Measurements from ENCODE around the gene CFLAR.
"Not testable (repeated sequence)": the region's sequence is repeated elsewhere in the genome, so short reads cannot be mapped to it uniquely, and the experiment has no call there.

The CFLAR gene

DNA sequence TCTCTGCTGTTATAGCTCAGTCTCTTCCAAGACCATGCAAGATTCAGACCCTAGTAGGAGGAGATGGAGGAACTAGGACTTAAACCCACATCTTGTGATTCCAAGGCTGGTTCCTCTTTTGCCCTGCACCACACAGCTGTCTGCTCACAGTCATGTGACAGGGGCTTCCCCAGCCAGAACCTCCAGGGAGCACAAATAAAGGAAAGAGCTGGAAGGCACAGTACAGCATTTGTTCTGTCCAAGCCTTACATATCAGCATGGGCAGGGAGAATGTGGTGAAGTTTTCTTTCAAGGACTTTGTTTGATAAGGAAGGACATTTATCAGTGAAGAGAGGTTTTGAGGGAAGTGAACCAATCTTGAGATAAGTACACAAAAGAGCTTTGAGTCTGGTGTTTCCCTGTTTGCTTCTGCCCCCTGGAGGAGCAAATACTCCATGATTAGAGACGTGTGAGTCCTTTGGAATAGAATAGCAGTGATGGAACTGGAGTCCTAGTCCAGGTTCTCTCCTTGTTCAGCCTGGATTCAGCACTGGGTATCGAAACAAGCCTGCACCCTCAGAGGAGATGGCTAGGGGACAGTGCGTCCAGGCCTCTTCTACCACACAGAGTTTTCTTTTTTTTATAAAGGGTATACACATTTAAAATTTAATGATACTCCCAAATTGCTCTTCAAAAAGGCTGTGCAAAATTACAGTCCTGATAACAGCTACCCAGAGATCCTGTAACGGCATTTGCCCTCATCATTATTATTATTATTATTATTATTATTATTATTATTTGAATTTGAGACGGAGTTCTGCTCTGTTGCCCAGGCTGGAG, 42.4 kb downstream of the CFLAR start:
- in situ Hi-C loops (cut with HindIII; ENCODE audit: low pct_ligation_motif_present, low sequenced_read_pairs), result no loop called here
- H3K27ac ChIP-seq, result peak overlapping the region; percentile 63
- H3K4me3 ChIP-seq (ENCODE audit: low read depth, low read length), result no peak overlapping the region
- TF ChIP-seq, protein P1, sequence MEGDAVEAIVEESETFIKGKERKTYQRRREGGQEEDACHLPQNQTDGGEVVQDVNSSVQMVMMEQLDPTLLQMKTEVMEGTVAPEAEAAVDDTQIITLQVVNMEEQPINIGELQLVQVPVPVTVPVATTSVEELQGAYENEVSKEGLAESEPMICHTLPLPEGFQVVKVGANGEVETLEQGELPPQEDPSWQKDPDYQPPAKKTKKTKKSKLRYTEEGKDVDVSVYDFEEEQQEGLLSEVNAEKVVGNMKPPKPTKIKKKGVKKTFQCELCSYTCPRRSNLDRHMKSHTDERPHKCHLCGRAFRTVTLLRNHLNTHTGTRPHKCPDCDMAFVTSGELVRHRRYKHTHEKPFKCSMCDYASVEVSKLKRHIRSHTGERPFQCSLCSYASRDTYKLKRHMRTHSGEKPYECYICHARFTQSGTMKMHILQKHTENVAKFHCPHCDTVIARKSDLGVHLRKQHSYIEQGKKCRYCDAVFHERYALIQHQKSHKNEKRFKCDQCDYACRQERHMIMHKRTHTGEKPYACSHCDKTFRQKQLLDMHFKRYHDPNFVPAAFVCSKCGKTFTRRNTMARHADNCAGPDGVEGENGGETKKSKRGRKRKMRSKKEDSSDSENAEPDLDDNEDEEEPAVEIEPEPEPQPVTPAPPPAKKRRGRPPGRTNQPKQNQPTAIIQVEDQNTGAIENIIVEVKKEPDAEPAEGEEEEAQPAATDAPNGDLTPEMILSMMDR (IDR thresholded peaks at IDR 0.05; ENCODE audit: low read depth, low read length, missing control alignments), result peak; percentile 80
- no peaks in the 10 kb centered on the region for H3K27me3 ChIP-seq (replicated peaks)
- H3K36me3 ChIP-seq (replicated peaks), result peaks cover 68% of the 10 kb centered on the region
- DNase-seq, result peak; percentile 78

DNA sequence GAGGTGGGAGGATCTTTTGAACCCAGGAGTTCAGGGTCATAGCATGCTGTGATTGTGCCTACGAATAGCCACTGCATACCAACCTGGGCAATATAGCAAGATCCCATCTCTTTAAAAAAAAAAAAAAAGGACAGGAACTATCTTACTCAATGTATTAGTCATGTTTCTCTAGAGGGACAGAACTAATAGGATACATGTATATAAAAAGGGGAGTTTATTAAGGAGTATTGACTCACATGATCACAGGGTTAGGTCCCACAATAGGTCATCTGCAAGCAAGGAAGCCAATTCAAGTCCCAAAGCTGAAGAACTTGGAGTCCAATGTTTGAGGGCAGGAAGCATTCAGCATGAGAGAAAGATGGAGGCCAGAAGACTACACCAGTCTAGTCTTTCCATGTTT, 48.2 kb downstream of the CFLAR start:
- Histone ChIP-seq H3K27ac (no peak overlapping the region), H3K27me3 (replicated peaks) (no peaks in the 10 kb centered on the region), H3K36me3 (replicated peaks) (peaks cover 72% of the 10 kb centered on the region), H3K4me3 (ENCODE audit: low read depth, low read length) (no peak overlapping the region)
- TF ChIP-seq, protein P1 (IDR thresholded peaks at IDR 0.05; ENCODE audit: low read depth, low read length, missing control alignments), result no peak
- in situ Hi-C loops (cut with HindIII; ENCODE audit: low pct_ligation_motif_present, low sequenced_read_pairs), result no loop called here
- no peak for DNase-seq

DNA sequence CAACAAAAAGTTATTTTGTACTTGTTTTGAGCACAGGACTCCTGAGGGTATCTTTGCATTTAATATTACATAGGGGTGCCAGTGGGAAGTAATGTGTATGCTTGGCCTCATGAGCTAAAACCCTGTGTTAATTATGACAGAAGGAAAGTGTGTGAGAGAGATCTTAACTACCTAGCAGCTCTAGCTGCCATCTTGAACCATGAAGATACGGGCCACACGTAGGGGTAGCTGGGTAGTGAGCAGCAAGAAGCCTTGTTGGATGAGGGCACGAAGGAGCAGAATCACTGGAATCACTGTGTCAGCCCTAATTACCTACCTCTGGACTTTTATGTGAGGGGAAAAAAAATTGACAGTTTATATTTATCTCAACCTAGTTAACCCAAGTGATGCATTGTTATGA, 51.6 kb downstream of the CFLAR start:
- in situ Hi-C loops (cut with HindIII; ENCODE audit: low pct_ligation_motif_present, low sequenced_read_pairs), result no loop called here
- Histone ChIP-seq H3K27ac (no peak overlapping the region), H3K4me3 (ENCODE audit: low read depth, low read length) (no peak overlapping the region), H3K36me3 (replicated peaks) (peaks cover 40% of the 10 kb centered on the region), H3K27me3 (replicated peaks) (no peaks in the 10 kb centered on the region)
- TF ChIP-seq, protein P1 (IDR thresholded peaks at IDR 0.05; ENCODE audit: low read depth, low read length, missing control alignments), result no peak
- no peak for DNase-seq

DNA sequence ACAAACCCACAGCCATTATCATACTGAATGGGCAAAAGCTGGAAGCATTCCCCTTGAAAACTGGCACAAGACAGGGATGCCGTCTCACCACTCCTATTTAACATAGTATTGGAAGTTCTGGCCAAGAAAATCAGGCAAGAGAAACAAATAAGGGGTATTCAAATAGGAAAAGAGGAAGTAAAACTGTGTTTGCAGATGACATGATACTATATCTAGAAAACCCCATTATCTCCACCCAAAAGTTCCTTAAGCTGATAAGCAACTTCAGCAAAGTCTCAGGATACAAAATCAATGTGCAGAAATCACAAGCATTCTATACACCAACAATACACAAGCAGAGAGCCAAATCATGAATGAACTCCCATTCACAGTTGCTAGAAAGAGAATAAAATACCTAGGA, 52.5 kb downstream of the CFLAR start:
- H3K36me3 ChIP-seq (replicated peaks), result peaks cover 31% of the 10 kb centered on the region
- DNase-seq; H3K27ac ChIP-seq; H3K4me3 ChIP-seq (ENCODE audit: low read depth, low read length); H3K27me3 ChIP-seq (replicated peaks); in situ Hi-C loops (cut with HindIII; ENCODE audit: low pct_ligation_motif_present, low sequenced_read_pairs): not testable (repeated sequence)

DNA sequence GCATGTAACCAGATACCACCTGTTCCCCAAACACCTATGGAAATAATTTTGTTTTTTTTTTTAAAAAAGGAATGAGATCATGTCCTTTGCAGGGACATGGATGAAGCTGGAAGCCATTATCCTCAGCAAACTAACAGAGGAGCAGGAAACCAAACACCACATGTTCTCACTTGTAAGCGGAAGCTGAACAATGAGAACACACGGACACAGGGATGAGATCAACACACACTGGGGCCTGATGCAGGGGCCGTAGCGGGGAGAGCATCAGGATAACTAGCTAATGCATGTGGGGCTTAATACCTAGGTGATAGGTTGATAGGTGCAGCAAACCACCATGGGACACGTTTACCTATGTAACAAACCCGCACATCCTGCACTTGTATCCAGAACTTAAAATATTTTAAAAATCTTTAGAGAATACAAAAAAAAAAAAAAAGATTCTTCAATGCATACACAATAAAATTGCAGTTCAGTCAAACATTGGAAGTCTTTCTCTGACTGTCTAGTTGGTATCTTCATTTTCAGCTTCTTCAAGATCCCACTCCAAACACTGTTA, 55.4 kb downstream of the CFLAR start:
- H3K27ac ChIP-seq, result no peak overlapping the region
- no peak for DNase-seq
- TF ChIP-seq, protein P1 (IDR thresholded peaks at IDR 0.05; ENCODE audit: low read depth, low read length, missing control alignments), result no peak
- H3K36me3 ChIP-seq (replicated peaks), result peaks cover 10% of the 10 kb centered on the region
- no peaks in the 10 kb centered on the region for H3K27me3 ChIP-seq (replicated peaks)
- H3K4me3 ChIP-seq (ENCODE audit: low read depth, low read length), result no peak overlapping the region
- in situ Hi-C loops (cut with HindIII; ENCODE audit: low pct_ligation_motif_present, low sequenced_read_pairs), result no loop called here

DNA sequence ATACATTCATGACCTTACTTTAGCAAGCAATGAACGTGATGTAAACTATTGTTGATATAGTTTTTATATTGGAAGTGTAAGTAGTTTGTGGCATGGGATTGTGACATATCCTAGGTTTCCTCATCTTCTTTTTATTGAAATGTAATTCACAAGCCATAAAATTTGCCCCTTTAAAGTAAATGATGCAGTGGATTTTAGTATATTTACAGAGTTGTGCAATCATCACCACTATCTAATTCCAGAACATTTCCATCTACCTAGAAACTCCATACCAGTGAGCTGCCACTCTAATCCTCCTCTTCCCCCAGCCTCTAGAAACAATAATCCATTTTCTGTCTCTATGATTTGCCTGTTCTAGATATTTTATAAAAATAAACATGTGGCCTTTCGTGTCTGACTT, 56.3 kb downstream of the CFLAR start:
- in situ Hi-C loops (cut with HindIII; ENCODE audit: low pct_ligation_motif_present, low sequenced_read_pairs), result no loop called here
- no peak for DNase-seq
- TF ChIP-seq, protein P1 (IDR thresholded peaks at IDR 0.05; ENCODE audit: low read depth, low read length, missing control alignments), result no peak
- H3K36me3 ChIP-seq (replicated peaks), result peaks cover 3% of the 10 kb centered on the region
- no peak overlapping the region for H3K4me3 ChIP-seq (ENCODE audit: low read depth, low read length)
- no peak overlapping the region for H3K27ac ChIP-seq
- H3K27me3 ChIP-seq (replicated peaks), result no peaks in the 10 kb centered on the region

Measured in brain microvascular endothelial cell (primary cell).